ENCODE measurements around the gene PLA2G15.
"Not testable (repeated sequence)": the region's sequence is repeated elsewhere in the genome, so short reads cannot be mapped to it uniquely, and the experiment has no call there.

PLA2G15 gene

GRCh38 chr16:68284847-68285246, 39.7 kb downstream of the PLA2G15 start:
- no peak for TF ChIP-seq CTCF (IDR thresholded peaks at IDR 0.05; ENCODE audit: low read length, missing control alignments)
- DNase-seq (ENCODE audit: low read depth): no peak
- H3K4me3 ChIP-seq (replicated peaks; ENCODE audit: low read depth, low read length): no peak overlapping the region

- DNase-seq (ENCODE audit: low read depth): no peak
- TF ChIP-seq CTCF (IDR thresholded peaks at IDR 0.05; ENCODE audit: low read length, missing control alignments): no peak
- H3K4me3 ChIP-seq (replicated peaks; ENCODE audit: low read depth, low read length): no peak overlapping the region
These were observed 40.5 kb downstream of the PLA2G15 start for GRCh38 chr16:68285683-68286082.

GRCh38 chr16:68286153-68287074, 41.2 kb downstream of the PLA2G15 start:
- no peak overlapping the region for H3K4me3 ChIP-seq (replicated peaks; ENCODE audit: low read depth, low read length)
- no peak for TF ChIP-seq CTCF (IDR thresholded peaks at IDR 0.05; ENCODE audit: low read length, missing control alignments)
- DNase-seq (ENCODE audit: low read depth): no peak

- peak; percentile 86 for DNase-seq (ENCODE audit: low read depth)
- TF ChIP-seq CTCF (IDR thresholded peaks at IDR 0.05; ENCODE audit: low read length, missing control alignments): peak; percentile 6
- H3K4me3 ChIP-seq (replicated peaks; ENCODE audit: low read depth, low read length): no peak overlapping the region
These were observed 42.4 kb downstream of the PLA2G15 start for GRCh38 chr16:68287276-68288251.

- no peak for DNase-seq (ENCODE audit: low read depth)
- TF ChIP-seq CTCF (IDR thresholded peaks at IDR 0.05; ENCODE audit: low read length, missing control alignments): no peak
These were observed 43.1 kb downstream of the PLA2G15 start for GRCh38 chr16:68288252-68288650.

GRCh38 chr16:68288796-68289195, 43.6 kb downstream of the PLA2G15 start:
- DNase-seq (ENCODE audit: low read depth); H3K4me3 ChIP-seq (replicated peaks; ENCODE audit: low read depth, low read length): not testable (repeated sequence)

More at GRCh38 chr16:68288252-68288650, 43.1 kb downstream of the PLA2G15 start:
- no peak overlapping the region for H3K4me3 ChIP-seq (replicated peaks; ENCODE audit: low read depth, low read length)

GRCh38 chr16:68289202-68289601, 44.0 kb downstream of the PLA2G15 start:
- no peak for DNase-seq (ENCODE audit: low read depth)
- TF ChIP-seq CTCF (IDR thresholded peaks at IDR 0.05; ENCODE audit: low read length, missing control alignments): no peak
- no peak overlapping the region for H3K4me3 ChIP-seq (replicated peaks; ENCODE audit: low read depth, low read length)

Data from fibroblast of pulmonary artery (primary cell).